Stimulated activated CD8-positive, alpha-beta memory T cell treated with anti-CD3 and anti-CD28 coated beads, Interleukin-4, amount 100 ng/mL, for 1 hour (primary cell): ENCODE data around the gene TMEM131.

Source experiments
- DNase-seq, 2 donors: peaks; one replicate each; pipeline ENCODE4 v3.0.0-alpha.2; 2020; ENCODE audit warnings: low read depth in 2 of 2, low spot score in 1 of 2

TMEM131 gene

DNA sequence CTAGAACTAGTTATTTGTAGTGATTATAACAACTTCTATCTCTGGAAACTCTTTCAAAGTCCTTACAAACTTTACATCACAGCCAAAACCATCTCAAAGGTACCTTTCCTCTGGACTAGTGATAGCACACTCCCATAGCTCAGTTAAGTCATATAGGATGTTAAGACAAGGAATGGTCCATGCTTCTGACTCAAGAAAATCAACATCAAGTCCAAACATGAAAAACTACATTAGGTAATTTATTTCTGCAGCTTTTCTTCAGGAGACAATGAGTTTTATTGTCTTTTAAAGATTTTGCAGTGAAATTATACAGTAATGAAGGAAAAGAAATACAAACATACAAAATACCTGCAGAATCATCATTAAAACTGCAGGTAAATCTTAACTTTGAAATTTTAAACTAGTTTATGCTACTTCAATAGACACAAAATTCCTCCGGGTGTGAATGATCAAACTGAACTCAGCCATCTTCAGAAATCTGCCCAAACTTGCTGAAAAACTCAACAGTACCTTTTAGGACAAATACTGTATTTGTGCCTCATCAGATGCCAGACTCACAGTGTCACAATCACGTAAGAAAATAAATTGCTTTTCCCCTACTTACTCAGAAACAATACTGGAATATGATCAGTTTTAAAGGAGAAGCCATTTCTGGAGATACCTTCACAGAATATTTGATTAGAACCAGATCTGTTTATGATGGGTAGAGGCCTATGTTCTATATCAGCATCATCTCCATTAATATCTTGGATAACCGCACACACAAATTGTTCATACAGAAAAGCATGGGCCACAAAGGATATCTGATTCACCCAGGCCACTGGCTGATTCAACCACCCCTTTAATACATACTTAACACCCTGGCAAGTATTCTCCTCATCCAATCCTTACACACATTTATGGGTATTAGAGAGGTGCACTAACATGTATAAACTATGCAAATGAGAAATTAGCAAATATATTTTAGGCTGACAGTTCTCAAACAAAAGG lies 2.6 kb downstream of the TMEM131 start:
- DNase-seq, result no peak

DNA sequence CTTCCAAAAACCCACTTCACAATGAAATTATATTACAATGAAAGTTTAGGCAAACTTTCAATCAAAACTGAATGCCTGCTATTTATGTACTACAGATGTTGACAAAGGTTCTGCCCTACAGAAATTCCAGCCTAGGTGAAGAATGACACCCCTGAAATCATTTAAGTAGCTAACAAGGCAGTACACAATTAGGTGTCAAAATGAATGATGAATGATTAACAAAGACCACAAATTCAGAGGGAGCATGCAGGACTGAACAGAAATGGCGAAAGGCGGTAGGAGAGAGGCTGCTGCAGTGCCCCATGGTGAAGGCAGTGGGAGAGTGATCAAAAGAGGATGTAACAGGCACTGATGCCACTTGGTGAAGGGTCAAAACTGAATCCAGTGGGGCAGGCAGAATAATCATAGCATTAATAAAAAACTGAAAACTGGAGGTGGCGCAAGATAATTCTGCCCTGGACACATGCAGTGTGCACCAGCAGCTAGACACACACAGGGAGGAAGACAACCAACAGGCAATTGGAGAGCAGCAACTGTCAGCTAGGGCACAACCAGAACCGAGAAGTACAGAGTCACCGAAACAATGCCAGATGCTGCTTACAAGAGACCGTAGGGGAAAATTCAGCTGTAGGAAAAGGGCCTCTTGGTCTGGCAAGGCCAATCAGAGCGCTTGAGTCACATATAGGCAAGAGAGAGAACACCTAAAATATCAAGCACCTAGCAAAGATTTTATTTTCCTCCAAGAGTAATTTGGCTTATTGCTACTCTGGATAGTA lies 4.5 kb downstream of the TMEM131 start:
- no peak for DNase-seq

DNA sequence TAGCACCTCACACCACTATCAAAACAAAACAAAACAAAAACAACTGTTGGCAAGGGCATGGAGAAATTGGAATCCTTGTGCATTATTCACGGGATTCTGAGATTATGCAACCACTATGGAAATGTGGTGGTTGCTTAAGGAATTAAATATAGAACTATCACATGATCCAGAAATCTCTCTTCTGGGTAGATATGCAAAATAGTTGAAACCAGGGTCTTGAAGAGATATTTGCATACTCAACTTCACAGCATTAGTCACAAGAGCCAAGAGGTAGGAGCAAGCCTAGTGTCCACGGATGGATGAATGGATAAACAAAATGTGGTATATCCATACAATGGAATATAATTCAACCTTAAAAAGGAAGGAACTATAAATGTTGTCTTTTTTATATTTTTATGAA lies 7.0 kb downstream of the TMEM131 start:
- DNase-seq, result no peak

GRCh38 chr2:97985998-97986397 lies 9.8 kb downstream of the TMEM131 start:
- no peak for DNase-seq

DNA sequence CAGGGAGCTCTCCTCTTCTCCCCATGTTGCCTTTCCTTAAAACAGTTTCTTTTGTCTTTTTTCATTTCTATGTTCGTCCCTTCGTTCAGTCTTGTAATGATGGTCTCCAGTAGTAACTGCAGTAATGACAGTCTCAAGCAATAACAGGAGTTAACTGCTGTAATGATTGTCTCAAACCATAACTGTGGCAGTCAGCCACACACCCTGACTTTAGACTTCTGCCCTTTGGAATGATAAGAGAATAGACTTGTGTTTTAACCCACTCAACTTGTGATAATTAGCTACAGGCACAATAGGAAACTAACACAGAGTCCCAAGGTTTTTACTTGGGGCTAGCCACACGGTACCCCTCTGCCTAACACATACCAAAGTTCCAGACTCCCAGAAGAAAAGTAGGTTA lies 12.1 kb downstream of the TMEM131 start:
- no peak for DNase-seq

DNA sequence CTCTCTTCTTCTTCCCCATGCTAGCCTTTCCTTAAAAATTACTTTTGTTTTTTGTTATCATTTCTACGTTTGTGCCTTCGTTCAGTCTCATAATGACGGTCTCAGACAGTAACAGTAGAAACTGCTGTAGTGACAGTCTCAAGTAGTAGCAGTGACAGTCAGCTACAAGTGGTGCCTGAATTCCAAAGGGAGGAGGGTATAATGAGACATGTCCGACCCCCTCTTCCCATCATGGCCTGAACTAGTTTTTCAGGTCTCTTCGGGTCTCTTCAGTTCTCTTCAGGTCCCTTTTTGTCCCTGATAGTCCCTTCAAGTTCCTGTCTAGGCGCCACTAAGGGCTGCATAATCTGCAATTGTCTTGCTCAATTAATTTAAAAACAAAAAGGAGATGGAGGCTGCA lies 12.6 kb downstream of the TMEM131 start:
- no peak for DNase-seq

DNA sequence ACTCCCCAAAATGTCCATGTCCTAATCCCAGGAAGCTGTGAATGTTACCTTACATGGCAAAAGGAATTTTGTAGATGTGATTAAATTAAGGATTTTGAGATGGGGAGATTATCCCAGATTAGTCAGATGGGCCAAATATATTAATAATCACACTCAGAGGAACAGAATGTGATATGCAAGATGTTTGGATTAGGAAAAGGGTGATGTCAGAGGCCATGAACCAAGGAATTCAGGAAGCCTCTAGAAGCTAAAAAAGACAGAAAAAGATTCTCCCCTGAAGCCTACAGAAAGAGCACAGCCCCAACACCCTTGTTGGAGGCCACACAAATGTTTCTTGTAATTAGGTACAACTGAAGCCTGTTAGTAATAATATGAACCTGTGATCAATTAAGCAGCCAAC lies 13.1 kb downstream of the TMEM131 start:
- DNase-seq, result no peak

- DNase-seq, result no peak
Measured at GRCh38 chr2:97981961-97982360, 13.8 kb downstream of the TMEM131 start.

GRCh38 chr2:97979904-97980303 lies 15.8 kb downstream of the TMEM131 start:
- no peak for DNase-seq

GRCh38 chr2:97974471-97974870 lies 21.3 kb downstream of the TMEM131 start:
- no peak for DNase-seq

DNA sequence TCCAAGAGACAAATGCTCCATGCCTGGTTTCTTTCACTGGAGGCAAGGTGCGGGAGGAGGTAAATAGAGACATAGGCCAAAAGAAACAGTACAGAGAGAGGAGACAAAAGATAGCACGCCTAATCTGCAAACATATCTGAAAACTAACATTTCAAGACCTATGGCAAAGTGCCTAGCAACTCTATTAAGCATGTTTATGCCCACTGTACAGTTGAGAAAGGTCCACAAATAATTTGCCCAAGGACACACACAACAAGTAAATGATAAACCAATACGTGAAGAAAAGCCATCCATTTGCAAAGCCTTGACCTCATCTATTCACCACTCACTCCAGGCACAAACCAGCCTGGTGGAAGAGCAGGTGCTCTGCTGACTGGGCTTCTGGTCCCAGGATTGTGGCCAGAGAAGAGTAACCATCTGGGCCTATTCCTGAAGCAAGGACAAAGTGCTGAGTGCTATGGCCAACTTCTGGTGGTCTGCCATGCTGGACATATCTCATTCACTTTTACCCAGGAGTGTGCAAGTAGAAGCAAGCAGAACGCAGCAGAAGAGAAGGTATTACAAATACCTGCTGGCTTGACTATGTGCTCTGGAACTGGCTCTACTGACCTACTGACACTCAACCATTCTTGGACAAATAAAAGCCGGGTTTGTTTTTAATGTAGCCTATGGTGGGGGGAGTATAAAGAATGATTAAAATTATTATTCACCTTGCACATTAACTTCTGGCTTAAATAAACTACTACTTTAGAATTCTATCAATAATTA lies 25.3 kb downstream of the TMEM131 start:
- no peak for DNase-seq

GRCh38 chr2:97969081-97970067 lies 26.4 kb downstream of the TMEM131 start:
- no peak for DNase-seq

DNA sequence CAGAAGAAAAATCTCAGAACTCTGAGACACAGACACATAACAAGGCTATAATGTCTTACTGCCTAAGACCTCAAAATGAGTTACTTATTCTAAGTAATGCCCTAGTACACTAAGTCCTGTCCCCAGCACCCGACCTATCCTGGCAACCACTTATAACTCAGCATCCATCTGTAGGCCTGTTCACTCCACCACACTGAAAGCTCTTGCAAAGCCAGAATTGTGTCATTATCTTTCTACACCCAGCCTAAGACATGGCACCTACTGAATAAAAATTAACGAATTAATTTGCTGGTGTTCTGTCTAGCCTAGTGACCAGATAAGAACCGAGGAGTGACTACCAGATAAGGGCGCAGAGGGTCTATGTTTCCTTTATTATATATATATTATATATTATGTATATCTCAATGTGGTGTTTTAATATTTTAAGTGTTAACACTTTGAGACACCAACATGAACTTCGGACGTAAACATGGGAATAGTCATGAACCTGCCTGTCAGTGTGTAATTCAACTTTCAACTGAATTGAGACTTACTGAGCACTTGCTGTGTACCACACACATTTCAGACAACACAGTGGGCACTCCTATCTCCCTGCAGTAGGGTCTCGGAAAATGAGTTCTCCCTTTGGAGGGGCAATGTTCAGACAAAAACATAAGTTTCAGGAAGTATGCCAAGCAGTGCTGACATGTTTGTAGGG lies 27.7 kb downstream of the TMEM131 start:
- no peak for DNase-seq

- DNase-seq, result no peak
Measured at GRCh38 chr2:97967216-97967592, 28.5 kb downstream of the TMEM131 start.

DNA sequence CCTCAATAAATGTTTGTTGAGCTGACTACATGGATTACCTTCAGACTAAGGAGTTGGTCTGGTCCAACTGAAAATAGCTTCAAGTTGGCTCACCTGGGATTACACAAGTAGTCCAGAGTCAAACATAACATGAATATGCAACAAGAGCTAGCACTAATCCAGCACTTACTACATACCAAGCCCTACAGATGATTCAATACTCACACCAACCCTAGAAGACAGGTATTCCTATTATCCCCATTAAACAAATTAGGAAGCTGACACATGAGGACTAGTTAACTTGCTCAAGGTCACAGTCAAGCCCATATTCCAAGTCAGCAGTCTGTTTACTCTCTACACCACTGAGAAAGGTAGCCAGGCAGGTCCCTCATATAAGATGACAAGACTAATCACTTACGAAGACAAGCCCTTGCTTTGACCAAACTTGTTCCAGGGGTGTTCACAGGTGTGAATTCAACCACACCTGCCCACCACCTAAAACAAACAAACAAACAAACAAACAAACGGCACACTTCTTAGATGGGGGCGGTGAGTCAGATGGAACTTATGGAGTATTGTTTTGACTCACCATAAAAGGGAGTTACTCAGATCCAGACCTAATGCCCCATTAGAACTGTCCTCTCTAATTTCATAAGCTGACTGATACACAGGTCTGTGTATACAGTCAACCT lies 29.1 kb downstream of the TMEM131 start:
- DNase-seq, result no peak

DNA sequence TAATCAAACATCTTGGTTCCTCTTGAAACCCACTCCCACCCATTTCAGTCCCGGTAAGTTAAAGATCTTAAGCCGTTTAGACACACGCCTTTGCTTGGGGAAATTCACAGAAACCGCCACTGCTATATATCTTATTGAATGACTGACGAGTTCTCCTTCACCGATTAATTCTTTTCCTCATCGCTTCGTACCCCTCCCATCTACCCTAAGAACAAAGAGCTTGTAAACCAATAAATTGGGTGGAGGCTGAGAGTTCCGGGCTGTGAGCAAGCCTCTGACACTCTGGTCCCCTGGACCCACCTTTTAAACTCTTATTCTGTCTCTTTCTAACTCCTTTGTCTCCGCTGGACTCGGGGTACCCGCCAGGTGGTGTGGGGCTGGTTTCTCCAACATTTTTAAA lies 30.6 kb downstream of the TMEM131 start:
- DNase-seq, result no peak

DNA sequence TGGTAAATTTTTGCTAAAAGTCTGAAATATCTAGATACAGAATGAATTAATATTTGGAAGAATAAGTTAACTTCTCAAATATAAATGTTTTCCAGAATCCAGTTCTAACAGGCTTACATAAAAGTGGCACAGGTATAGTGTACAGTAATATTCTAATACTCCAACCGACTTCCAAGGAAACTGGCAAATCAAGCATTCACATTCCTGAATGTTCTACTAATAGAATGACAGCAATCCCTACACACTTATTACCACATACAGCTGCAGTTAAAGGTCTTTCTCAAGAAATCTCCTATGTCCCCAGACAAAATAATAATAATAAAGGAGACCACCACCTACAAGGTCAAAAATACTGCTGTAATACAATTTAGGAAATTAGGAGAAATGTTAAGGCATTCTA lies 31.9 kb downstream of the TMEM131 start:
- no peak for DNase-seq

GRCh38 chr2:97963079-97963406 lies 32.7 kb downstream of the TMEM131 start:
- DNase-seq, result no peak

- DNase-seq, result no peak
Measured at GRCh38 chr2:97961534-97961933, 34.2 kb downstream of the TMEM131 start.
